ENCODE results near the gene CACHD1.

The CACHD1 gene

DNA sequence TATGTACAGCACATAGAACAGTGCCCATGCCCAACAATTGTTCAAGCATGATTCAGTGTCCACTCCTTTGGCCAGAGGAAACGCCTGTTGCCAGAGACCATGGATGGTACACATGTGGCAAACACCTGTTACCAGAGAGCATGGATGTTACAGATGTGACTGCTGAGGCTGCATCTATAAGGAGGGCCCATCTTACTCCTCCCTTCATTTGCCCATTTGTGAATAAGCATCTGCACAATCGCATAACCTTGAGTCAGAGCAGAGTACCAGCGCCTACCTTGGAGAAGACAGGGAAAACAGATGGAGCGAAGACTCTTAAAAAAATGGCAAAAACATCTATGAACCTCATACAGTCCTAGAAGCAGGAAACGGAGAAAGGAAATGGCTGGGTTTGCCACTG lies 36.6 kb upstream of the CACHD1 start:
- TF ChIP-seq POLR2AphosphoS5 (IDR thresholded peaks at IDR 0.05; ENCODE audit: low read depth) (no peak), GABPA (IDR thresholded peaks at IDR 0.05; ENCODE audit: low read depth) (no peak), SPI1 (IDR thresholded peaks at IDR 0.05; ENCODE audit: borderline replicate concordance, low read depth) (no peak)
- TF ChIP-seq, protein P1, sequence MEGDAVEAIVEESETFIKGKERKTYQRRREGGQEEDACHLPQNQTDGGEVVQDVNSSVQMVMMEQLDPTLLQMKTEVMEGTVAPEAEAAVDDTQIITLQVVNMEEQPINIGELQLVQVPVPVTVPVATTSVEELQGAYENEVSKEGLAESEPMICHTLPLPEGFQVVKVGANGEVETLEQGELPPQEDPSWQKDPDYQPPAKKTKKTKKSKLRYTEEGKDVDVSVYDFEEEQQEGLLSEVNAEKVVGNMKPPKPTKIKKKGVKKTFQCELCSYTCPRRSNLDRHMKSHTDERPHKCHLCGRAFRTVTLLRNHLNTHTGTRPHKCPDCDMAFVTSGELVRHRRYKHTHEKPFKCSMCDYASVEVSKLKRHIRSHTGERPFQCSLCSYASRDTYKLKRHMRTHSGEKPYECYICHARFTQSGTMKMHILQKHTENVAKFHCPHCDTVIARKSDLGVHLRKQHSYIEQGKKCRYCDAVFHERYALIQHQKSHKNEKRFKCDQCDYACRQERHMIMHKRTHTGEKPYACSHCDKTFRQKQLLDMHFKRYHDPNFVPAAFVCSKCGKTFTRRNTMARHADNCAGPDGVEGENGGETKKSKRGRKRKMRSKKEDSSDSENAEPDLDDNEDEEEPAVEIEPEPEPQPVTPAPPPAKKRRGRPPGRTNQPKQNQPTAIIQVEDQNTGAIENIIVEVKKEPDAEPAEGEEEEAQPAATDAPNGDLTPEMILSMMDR (IDR thresholded peaks at IDR 0.05; ENCODE audit: insufficient read depth, low read length): no peak
- TF ChIP-seq, protein P2, sequence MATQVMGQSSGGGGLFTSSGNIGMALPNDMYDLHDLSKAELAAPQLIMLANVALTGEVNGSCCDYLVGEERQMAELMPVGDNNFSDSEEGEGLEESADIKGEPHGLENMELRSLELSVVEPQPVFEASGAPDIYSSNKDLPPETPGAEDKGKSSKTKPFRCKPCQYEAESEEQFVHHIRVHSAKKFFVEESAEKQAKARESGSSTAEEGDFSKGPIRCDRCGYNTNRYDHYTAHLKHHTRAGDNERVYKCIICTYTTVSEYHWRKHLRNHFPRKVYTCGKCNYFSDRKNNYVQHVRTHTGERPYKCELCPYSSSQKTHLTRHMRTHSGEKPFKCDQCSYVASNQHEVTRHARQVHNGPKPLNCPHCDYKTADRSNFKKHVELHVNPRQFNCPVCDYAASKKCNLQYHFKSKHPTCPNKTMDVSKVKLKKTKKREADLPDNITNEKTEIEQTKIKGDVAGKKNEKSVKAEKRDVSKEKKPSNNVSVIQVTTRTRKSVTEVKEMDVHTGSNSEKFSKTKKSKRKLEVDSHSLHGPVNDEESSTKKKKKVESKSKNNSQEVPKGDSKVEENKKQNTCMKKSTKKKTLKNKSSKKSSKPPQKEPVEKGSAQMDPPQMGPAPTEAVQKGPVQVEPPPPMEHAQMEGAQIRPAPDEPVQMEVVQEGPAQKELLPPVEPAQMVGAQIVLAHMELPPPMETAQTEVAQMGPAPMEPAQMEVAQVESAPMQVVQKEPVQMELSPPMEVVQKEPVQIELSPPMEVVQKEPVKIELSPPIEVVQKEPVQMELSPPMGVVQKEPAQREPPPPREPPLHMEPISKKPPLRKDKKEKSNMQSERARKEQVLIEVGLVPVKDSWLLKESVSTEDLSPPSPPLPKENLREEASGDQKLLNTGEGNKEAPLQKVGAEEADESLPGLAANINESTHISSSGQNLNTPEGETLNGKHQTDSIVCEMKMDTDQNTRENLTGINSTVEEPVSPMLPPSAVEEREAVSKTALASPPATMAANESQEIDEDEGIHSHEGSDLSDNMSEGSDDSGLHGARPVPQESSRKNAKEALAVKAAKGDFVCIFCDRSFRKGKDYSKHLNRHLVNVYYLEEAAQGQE (IDR thresholded peaks at IDR 0.05; ENCODE audit: insufficient replicate concordance, low read depth): no peak
- no peaks in the 10 kb centered on the region for H3K27me3 ChIP-seq (ENCODE audit: insufficient read depth, poor library complexity, severe bottlenecking)

DNA sequence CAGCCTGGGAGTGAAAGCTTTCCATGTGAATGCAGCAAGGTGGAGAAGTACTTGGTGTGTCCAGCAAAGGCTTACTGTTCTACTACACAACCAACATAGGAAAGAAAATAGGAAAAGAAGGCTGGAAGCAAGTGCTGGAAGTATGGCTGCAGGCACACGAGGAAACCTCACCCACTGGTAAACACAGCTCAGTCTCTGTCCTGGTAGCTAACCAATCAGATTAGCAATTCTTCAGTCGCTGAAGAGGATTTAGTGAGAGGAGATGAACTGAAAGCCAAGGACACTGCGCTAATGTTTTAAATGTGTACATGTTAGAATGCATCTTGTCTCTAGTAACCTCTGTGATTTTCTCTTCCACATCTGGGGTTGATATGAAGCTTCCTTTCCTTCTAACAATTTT lies 36.2 kb upstream of the CACHD1 start:
- no peak overlapping the region for H3K4me3 ChIP-seq (replicated peaks; ENCODE audit: insufficient read depth, low read length)
- TF ChIP-seq SPI1 (IDR thresholded peaks at IDR 0.05; ENCODE audit: borderline replicate concordance, low read depth): no peak
- TF ChIP-seq, protein P2 (IDR thresholded peaks at IDR 0.05; ENCODE audit: insufficient replicate concordance, low read depth): no peak
- no peak for TF ChIP-seq POLR2AphosphoS5 (IDR thresholded peaks at IDR 0.05; ENCODE audit: low read depth)
- TF ChIP-seq, protein P1 (IDR thresholded peaks at IDR 0.05; ENCODE audit: insufficient read depth, low read length): no peak
- no peak for TF ChIP-seq GABPA (IDR thresholded peaks at IDR 0.05; ENCODE audit: low read depth)
- H3K27me3 ChIP-seq (ENCODE audit: insufficient read depth, poor library complexity, severe bottlenecking): no peaks in the 10 kb centered on the region
- no peak for DNase-seq (ENCODE audit: low read depth in 1 of 2, low spot score in 1 of 2)
- H3K27ac ChIP-seq (replicated peaks): no peak overlapping the region

More for the DNA sequence above, 36.6 kb upstream of the CACHD1 start:
- no peak for DNase-seq (ENCODE audit: low read depth in 1 of 2, low spot score in 1 of 2)
- H3K27ac ChIP-seq (replicated peaks): no peak overlapping the region
- H3K4me3 ChIP-seq (replicated peaks; ENCODE audit: insufficient read depth, low read length): no peak overlapping the region

DNA sequence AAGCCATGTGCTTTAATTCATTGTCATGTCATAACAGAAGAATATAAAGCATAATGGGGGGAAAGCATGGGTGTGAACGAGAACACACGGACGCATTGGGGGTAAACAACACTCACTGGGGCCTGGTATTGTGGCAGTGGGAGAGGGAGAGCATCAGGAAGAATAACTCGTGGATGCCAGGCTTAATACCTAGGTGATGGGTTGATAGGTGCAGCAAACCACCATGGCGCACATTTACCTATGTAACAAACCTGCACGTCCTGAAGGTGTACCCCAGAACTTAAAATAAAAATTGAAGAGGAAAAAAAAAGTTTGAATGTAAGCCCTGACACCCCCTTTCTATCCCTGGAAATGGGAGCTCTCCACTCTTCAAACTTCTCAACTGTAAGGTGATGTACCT lies 34.9 kb upstream of the CACHD1 start:
- TF ChIP-seq, protein P2 (IDR thresholded peaks at IDR 0.05; ENCODE audit: insufficient replicate concordance, low read depth): no peak
- TF ChIP-seq POLR2AphosphoS5 (IDR thresholded peaks at IDR 0.05; ENCODE audit: low read depth) (no peak), SPI1 (IDR thresholded peaks at IDR 0.05; ENCODE audit: borderline replicate concordance, low read depth) (no peak), GABPA (IDR thresholded peaks at IDR 0.05; ENCODE audit: low read depth) (no peak)

More for the DNA sequence above, 34.9 kb upstream of the CACHD1 start:
- H3K27ac ChIP-seq (replicated peaks): no peak overlapping the region
- H3K27me3 ChIP-seq (ENCODE audit: insufficient read depth, poor library complexity, severe bottlenecking): no peaks in the 10 kb centered on the region
- no peak for DNase-seq (ENCODE audit: low read depth in 1 of 2, low spot score in 1 of 2)
- no peak overlapping the region for H3K4me3 ChIP-seq (replicated peaks; ENCODE audit: insufficient read depth, low read length)

All from HL-60 (cell line).